ENCODE data around the gene SGO2.

The SGO2 gene, protein sequence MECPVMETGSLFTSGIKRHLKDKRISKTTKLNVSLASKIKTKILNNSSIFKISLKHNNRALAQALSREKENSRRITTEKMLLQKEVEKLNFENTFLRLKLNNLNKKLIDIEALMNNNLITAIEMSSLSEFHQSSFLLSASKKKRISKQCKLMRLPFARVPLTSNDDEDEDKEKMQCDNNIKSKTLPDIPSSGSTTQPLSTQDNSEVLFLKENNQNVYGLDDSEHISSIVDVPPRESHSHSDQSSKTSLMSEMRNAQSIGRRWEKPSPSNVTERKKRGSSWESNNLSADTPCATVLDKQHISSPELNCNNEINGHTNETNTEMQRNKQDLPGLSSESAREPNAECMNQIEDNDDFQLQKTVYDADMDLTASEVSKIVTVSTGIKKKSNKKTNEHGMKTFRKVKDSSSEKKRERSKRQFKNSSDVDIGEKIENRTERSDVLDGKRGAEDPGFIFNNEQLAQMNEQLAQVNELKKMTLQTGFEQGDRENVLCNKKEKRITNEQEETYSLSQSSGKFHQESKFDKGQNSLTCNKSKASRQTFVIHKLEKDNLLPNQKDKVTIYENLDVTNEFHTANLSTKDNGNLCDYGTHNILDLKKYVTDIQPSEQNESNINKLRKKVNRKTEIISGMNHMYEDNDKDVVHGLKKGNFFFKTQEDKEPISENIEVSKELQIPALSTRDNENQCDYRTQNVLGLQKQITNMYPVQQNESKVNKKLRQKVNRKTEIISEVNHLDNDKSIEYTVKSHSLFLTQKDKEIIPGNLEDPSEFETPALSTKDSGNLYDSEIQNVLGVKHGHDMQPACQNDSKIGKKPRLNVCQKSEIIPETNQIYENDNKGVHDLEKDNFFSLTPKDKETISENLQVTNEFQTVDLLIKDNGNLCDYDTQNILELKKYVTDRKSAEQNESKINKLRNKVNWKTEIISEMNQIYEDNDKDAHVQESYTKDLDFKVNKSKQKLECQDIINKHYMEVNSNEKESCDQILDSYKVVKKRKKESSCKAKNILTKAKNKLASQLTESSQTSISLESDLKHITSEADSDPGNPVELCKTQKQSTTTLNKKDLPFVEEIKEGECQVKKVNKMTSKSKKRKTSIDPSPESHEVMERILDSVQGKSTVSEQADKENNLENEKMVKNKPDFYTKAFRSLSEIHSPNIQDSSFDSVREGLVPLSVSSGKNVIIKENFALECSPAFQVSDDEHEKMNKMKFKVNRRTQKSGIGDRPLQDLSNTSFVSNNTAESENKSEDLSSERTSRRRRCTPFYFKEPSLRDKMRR

DNA sequence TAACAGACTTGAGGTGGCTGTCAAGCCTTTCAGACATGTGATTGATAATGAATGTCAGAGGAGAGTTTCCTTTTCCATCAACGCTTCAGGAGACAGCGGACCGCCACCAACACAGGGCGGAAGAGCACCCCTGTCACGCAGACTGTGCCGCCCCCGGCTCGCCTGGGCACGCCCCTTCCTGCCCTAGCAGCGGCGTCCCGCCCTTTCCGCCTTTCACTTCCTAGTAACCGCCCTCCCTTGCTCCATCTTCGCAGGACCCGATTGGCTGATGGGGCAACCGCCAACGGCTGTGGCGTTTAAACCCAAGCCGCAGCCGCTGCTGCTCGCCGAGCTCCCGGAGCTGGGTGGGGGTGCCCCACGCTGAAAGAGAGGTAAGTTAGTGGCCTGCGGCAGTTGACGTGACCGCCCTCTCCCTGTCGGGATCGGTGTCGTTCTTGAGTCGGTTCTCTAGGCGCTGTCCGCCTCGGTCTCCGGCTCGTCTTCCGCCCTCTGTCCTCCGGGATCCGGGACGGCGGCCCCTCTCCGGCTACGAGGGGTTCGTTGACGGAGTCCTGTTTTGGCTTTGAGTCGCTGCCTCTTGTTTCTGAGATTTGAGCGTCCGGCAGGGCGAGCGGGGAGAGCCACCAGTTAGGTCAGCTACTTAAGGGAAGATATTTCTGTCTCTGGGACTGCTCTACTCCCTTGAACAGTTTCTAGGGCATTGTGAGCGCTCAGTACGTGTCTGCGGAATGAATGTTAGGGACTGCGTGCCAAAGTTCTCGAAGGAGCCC, at the start of gene SGO2:
Gene SGO2, plus strand, starts transcription at position 326 of the 770 bp plus-strand sequence. CDS start 6,769 bp downstream, outside the sequence.
- peak; percentile 92 to 98 for DNase-seq

DNA sequence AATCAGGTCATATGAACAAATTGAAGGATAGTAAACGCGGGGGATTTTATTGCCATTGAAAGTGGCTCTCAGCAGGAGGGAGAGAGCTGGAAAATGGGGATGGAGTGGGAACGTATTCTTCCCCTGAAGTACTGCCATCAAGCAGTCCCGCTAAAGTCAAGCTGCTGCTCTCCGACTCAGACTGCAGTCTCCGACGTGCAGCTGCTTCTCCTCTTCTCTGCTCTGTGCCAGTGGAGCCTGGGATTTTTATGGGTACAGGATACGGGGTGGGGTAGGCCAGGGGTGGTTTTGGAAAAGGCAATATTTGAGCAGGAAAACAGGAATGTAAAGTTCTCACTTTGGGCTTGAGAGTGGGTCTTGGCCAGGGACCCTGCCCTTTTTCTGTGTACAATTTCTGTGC, 49.2 kb upstream of the SGO2 start:
- DNase-seq, result no peak

GRCh38 chr2:200477667-200478131, 48.3 kb upstream of the SGO2 start:
- no peak for DNase-seq

DNA sequence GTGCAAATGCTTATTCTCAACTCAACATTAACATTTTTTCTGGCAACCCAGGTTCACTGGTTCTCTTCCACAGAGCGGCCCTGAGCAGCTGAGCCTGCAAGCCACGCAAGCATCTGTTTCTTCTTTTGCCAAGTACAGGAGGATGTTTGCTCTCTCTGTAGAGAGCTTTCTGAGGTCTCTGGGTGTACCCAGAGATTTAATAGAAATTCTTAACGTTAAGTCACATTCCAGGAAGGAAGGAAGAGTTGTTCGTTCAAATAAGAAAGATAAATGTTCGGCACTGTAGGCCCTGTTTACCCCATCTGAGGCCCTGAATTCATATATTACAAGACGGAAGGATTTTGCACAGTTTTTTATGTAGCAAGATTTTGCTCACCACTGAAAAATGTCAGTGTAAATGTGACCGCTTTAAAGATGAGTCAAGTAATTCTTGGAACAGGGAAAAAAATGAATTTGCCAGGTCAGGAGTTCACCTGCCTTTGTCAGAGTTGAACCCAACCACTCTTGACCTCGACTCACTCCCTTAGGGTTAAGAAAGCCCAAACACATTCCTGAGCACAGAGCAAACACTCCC, 46.2 kb upstream of the SGO2 start:
- no peak for DNase-seq

DNA sequence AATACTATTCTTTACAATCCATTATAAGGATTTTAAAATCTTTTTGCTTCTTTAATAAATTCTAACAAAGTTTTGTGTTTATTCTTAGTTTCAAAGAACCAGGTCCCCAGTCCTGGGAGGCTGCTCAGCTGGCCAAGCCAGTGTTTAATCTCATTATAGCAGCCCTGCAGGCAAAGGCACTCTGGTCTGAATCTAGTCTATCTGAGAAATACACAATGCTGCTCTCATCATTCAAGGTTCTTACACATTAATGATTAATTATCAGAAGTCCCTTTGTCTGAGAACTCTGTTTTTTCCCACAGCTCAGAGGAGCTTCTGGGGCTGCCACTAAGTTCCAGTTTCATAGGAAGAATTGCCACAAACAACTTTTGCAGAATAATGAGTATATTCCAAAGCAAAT, 43.8 kb upstream of the SGO2 start:
- no peak for DNase-seq

- peak; percentile 30 to 82 for DNase-seq
These were observed 42.2 kb upstream of the SGO2 start for GRCh38 chr2:200483729-200484198.

DNA sequence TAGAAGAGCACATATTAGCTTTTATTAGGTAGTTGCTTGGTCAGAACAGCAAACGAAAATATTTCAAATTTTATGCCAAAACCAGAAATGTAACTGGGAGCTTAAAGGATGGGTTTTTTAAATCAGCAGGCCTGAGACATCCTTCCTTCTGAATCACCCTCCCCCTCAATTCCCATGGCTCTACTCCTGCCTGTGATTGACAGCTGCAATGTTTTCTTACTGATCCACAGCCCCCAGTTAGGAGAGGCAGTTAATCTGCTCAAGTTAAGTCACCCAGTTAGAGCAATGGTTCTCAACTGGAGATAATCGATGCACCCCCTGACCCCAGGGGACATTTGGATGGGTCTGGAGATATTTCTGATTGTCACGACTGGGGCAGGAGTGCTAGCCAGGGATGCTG, 41.1 kb upstream of the SGO2 start:
- no peak for DNase-seq

- no peak for DNase-seq
These were observed 39.5 kb upstream of the SGO2 start for GRCh38 chr2:200486529-200486928.

GRCh38 chr2:200488169-200488568, 37.8 kb upstream of the SGO2 start:
- DNase-seq, result no peak

DNA sequence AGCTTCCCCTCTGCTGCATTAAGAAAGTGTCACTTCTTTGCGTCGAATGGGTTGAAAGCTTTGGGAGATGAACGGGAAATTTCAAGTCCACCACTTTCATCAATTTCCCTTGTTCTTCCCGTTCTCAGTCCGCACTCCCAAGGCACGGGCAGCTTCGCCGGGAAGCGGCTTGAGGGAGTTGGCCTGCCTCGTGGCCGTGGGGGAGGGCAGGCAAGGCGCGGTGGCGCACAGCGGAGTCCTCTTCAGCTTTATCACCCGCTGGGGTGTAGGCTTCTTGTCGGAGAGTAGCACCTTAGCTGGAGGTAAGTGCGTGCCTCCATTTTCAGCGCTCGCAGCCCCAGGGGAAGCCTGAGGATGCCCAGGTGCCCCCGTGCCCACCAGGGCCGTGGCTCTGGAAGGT, 36.0 kb upstream of the SGO2 start:
- DNase-seq, result no peak

- DNase-seq, result no peak
These were observed 33.4 kb upstream of the SGO2 start for GRCh38 chr2:200492656-200493055.

DNA sequence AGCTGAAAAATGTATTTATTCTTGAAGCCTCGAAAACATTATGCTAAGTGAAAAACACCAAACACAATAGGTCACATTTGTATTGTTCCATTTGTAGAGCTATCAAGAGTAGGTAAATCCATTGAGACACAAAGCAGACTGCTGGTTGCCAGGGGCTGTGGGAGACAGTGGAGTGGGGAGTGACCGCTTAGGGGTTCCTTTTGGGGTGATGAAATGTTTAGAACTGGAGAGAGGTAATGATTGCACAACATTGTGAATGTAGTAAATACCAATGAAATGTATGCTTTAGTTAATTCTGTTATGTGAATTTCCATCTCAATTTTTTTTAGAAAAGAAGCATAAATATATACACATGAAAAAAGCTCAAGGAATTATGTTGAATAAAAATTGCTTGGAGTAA, 32.0 kb upstream of the SGO2 start:
- DNase-seq, result no peak

DNA sequence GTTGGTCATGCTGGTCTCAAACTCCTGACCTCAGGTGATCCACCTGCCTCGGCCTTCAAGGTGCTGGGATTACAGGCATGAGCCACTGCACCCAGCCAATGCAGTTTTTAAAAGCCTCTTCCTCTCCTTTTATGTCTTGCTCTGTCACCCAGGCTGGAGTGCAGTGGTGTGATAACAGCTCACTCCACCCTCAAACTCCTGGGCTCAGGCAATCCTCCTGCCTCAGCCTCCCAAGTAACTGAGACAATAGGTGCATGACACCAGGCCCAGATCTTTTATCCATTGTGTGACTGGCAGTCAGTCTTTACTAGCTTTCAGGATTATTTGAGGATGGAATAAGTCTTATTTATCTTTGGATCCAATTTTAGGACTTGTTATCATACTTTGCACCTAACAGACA, 29.3 kb upstream of the SGO2 start:
- no peak for DNase-seq

- DNase-seq, result no peak
These were observed 27.4 kb upstream of the SGO2 start for GRCh38 chr2:200498402-200499162.

- DNase-seq, result no peak
These were observed 23.8 kb upstream of the SGO2 start for GRCh38 chr2:200502196-200502595.

DNA sequence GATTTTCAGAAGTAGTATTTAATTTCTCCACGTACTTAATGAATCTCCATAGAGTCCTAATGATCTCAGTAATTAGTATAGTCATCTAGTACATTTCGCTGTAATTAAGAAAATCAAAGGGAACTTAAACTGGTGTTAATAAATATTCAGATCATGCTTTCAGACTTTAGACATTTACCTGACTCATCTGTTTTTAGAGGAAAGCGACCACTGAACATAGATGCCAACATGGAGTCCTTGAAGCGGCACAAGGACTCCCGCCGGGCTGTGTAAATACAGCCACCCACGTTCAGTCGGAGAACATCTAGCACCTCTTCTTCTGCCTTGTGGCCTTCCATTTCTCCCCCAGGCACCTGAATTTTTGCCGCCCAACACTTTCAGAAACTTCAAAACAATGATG, 19.3 kb upstream of the SGO2 start:
- no peak for DNase-seq

DNA sequence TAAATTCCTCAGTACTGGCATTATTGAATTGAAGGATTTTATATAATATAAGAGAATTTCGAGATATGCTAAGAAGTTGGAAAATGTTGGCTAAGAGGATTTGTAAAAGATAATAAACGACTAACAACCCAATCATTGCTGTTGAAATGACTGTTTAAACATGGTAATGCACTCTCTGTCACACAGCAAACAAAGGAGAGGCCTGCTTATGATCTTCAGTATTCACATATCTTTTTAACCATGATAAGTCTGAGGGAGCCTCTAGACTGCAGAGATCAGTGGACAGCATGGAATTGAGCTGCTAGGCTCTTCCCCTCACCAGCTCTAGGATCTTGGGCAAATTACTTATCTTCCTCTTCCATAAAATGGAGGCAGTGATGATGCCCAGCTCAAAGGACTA, 18.8 kb upstream of the SGO2 start:
- DNase-seq, result no peak

DNA sequence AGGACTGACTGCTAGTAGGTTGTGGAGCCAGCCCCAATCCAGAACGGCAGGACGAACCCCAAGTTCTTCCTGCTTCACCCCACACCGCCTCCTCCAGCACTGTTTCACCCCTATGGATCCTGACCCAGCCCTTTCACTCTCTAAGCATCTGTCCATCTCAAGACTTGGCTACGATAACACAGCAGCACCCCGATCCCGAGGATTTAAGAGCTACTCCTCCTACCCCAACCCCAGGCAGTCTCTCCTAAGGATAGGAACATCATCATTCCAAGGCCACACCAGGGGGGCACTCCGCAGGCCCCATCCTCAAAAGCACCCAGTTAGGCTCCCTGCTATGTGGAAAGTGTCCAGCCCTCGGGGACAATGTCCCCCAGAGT, 16.8 kb upstream of the SGO2 start:
- no peak for DNase-seq

DNA sequence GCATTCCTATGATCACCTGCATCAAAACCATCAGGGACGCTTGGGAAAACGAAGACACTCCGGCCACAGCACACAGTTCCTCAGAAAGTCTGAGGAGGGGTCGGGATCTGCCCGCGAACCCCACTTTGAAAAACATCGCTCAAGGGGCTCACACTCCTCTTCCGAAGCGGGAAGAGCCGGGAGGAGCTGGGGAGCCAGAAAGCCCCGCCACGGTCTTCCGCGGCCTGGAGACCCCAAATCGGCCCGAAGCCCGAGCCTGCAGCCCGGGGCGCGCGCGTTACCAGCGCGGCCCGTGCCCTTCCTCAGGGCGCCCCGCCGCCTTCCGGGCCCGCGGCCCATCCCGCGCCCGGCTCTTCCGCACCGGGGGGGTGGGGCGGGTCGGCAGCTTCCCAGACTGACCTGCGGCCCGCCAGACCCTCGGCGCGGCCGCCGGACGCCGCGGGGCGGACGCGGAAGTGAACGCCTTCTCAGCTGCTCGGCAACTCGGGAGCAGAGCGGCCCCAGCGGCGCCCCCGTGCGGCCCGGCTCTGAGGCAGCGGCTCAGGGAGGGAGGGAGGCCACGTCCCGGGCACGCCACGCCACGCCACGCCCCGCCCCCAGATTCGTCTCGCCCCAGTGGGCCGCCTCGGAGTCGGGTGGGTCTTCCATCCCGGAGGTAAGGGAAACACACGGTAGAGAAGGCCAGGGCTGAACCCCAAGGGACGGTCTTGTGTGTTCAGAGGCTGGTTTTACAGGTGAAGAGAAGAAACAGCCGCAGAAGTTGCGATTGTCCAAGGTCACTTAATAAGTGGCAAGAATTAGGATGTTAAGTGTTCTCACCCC, 16.2 kb upstream of the SGO2 start, which contains the start of gene KCTD18:
Gene KCTD18, minus strand, starts transcription at position 457 of the 822 bp plus-strand sequence. CDS start 3,052 bp downstream, outside the sequence.
- DNase-seq, result peak; percentile 55 to 94

DNA sequence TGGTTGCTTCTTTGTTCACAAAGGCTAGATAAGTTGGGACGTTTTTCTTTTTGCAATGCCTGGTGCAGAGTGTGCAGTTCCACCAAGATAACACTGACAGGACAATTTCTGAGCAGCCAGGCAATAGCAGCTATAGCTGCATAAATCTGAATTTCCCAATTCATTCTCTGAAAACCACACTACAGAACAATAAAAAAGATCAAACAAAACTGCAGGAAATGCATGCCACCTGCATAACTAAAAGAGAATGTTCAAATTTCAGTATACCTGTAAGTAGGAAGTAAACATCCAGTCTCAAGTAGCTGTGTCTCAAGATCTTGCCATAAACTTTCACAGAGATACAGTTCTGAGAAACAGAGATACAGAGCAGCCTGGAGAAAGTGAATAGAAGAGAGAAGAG, 10.9 kb upstream of the SGO2 start:
- no peak for DNase-seq
